ENCODE data around the gene PARD6B.

- no peak for TF ChIP-seq POLR2A (IDR thresholded peaks at IDR 0.05)
- no peak for TF ChIP-seq POLR2AphosphoS5 (IDR thresholded peaks at IDR 0.05)
- TF ChIP-seq CTCF (IDR thresholded peaks at IDR 0.05 in 8 of 11, conservative IDR thresholded peaks at IDR 0.05 in 3 of 11): no peak
Observed at GRCh38 chr20:50797142-50797541, 65.8 kb downstream of the PARD6B start.

Measured in spleen (tissue), 7 donors.